GM19035 (cell line): Measurements from ENCODE around the gene SH3RF3.

ENCODE experiments used
- ATAC-seq: cut with Tn5 transposase; IDR thresholded peaks from one replicate; pipeline ENCODE4 v1.9.1; 2021; ENCODE audit not compliant: unreplicated experiment

The SH3RF3 gene

GRCh38 chr2:109233643-109234042, 104.6 kb downstream of the SH3RF3 start:
- no peak for ATAC-seq

GRCh38 chr2:109234355-109234754, 105.3 kb downstream of the SH3RF3 start:
- no peak for ATAC-seq

- no peak for ATAC-seq
Observed at GRCh38 chr2:109236147-109236546, 107.1 kb downstream of the SH3RF3 start.

- ATAC-seq, result no peak
Observed at GRCh38 chr2:109237792-109238191, 108.8 kb downstream of the SH3RF3 start.

- ATAC-seq, result peak; percentile 89
Observed at GRCh38 chr2:109238580-109238979, 109.6 kb downstream of the SH3RF3 start.

- ATAC-seq, result no peak
Observed at GRCh38 chr2:109239720-109240119, 110.7 kb downstream of the SH3RF3 start.

- no peak for ATAC-seq
Observed at GRCh38 chr2:109242210-109242653, 113.2 kb downstream of the SH3RF3 start.

GRCh38 chr2:109242654-109243331, 113.8 kb downstream of the SH3RF3 start:
- ATAC-seq, result no peak

- ATAC-seq, result no peak
Observed at GRCh38 chr2:109243526-109244303, 114.7 kb downstream of the SH3RF3 start.

- ATAC-seq, result no peak
Observed at GRCh38 chr2:109244304-109244582, 115.2 kb downstream of the SH3RF3 start.

- ATAC-seq, result no peak
Observed at GRCh38 chr2:109244750-109245382, 115.9 kb downstream of the SH3RF3 start.

- no peak for ATAC-seq
Observed at GRCh38 chr2:109246176-109246575, 117.2 kb downstream of the SH3RF3 start.

- ATAC-seq, result no peak
Observed at GRCh38 chr2:109246616-109247015, 117.6 kb downstream of the SH3RF3 start.

GRCh38 chr2:109247340-109247739, 118.3 kb downstream of the SH3RF3 start:
- no peak for ATAC-seq

GRCh38 chr2:109247812-109248211, 118.8 kb downstream of the SH3RF3 start:
- ATAC-seq, result no peak

- ATAC-seq, result no peak
Observed at GRCh38 chr2:109248590-109248989, 119.6 kb downstream of the SH3RF3 start.

GRCh38 chr2:109253217-109253616, 124.2 kb downstream of the SH3RF3 start:
- ATAC-seq, result no peak

GRCh38 chr2:109254174-109254904, 125.3 kb downstream of the SH3RF3 start:
- ATAC-seq, result peak; percentile 73

- no peak for ATAC-seq
Observed at GRCh38 chr2:109255654-109256053, 126.6 kb downstream of the SH3RF3 start.

GRCh38 chr2:109256111-109256510, 127.1 kb downstream of the SH3RF3 start:
- no peak for ATAC-seq

- ATAC-seq, result no peak
Observed at GRCh38 chr2:109256921-109257320, 127.9 kb downstream of the SH3RF3 start.
